Keratinocyte (primary cell): ENCODE data around the gene UBAC2. TPM values are rescaled to one million over a fixed set of nuclear protein-coding genes. Genes with fewer than 3 reads are reported as not detected.

Experiments used
- DNase-seq: peaks from one replicate; pipeline ENCODE4 v3.0.0-alpha.2; 2011; ENCODE audit warnings: low read depth, missing footprints, low spot score
- FAIRE-seq: peaks from 2 replicates; lab custom pipeline; 2011; peaks lifted over from hg19 to GRCh38; lab: Jason Lieb, UNC
- H2AFZ ChIP-seq: 2 replicates; pipeline ENCODE4 v1.6.0; 2012; ENCODE audit warnings: low read length, control low read depth, inconsistent platforms; ENCODE audit not compliant: control insufficient read depth
- H3K27ac ChIP-seq: 2 replicates; pipeline ENCODE4 v1.5.1; 2011; ENCODE audit warnings: low read length; ENCODE audit not compliant: control insufficient read depth, insufficient read depth
- H3K27me3 ChIP-seq: 3 replicates; pipeline ENCODE4 v1.6.0; 2011; ENCODE audit warnings: low read length; ENCODE audit not compliant: control insufficient read depth, insufficient read depth; ENCODE audit errors: extremely low read depth
- H3K36me3 ChIP-seq, 2 experiments: 2 replicates in 1 of 2; 3 replicates in 1 of 2; pipeline ENCODE4 v1.5.1; 2011; ENCODE audit warnings: low read length in 2 of 2, mild to moderate bottlenecking in 1 of 2; ENCODE audit not compliant: control insufficient read depth in 2 of 2, insufficient read depth in 2 of 2; ENCODE audit errors: extremely low read depth in 1 of 2
- H3K4me1 ChIP-seq: 3 replicates; pipeline ENCODE4 v1.5.1; 2011; ENCODE audit warnings: low read length; ENCODE audit not compliant: control insufficient read depth, insufficient read depth; ENCODE audit errors: extremely low read depth
- H3K4me2 ChIP-seq: 3 replicates; pipeline ENCODE4 v1.6.0; 2011; ENCODE audit warnings: low read depth, low read length; ENCODE audit not compliant: control insufficient read depth, insufficient read depth; ENCODE audit errors: extremely low read depth
- H3K4me3 ChIP-seq, 3 experiments: fragments of 200-600 bp in 1 of 3; sonication (generic) in 1 of 3; 2 replicates in 2 of 3; 3 replicates in 1 of 3; pipeline ENCODE4 v1.5.1; 2011 to 2016; ENCODE audit warnings: low read length in 3 of 3, mild to moderate bottlenecking in 3 of 3, control low read depth in 2 of 3, inconsistent platforms in 1 of 3, low read depth in 1 of 3, mixed read lengths in 1 of 3, mixed run types in 1 of 3, moderate library complexity in 1 of 3; ENCODE audit not compliant: control insufficient read depth in 2 of 3, insufficient read depth in 2 of 3; ENCODE audit errors: extremely low read depth in 1 of 3
- H3K79me2 ChIP-seq: 2 replicates; pipeline ENCODE4 v1.6.0; 2012; ENCODE audit warnings: low read length; ENCODE audit not compliant: control insufficient read depth, insufficient read depth
- H3K9ac ChIP-seq: 3 replicates; pipeline ENCODE4 v1.6.0; 2011; ENCODE audit warnings: low read length; ENCODE audit not compliant: control insufficient read depth, insufficient read depth; ENCODE audit errors: extremely low read depth
- H3K9me1 ChIP-seq: 3 replicates; pipeline ENCODE4 v1.6.0; 2011; ENCODE audit warnings: low read length; ENCODE audit not compliant: control insufficient read depth, insufficient read depth; ENCODE audit errors: extremely low read depth
- H3K9me3 ChIP-seq: 2 replicates; pipeline ENCODE4 v1.5.1; 2012; ENCODE audit warnings: low read depth, low read length; ENCODE audit not compliant: control insufficient read depth
- H4K20me1 ChIP-seq: 3 replicates; pipeline ENCODE4 v1.6.0; 2011; ENCODE audit warnings: low read length; ENCODE audit not compliant: control insufficient read depth, insufficient read depth; ENCODE audit errors: extremely low read depth
- CTCF ChIP-seq, 3 experiments: IDR thresholded peaks in 1 of 3; conservative IDR thresholded peaks in 1 of 3; optimal IDR thresholded peaks in 1 of 3; 2 replicates in 2 of 3; 3 replicates in 1 of 3; pipeline versions ENCODE3 to v1.5.1; 2011; ENCODE audit warnings: low read length in 3 of 3, mild to moderate bottlenecking in 3 of 3, moderate library complexity in 2 of 3, control low read depth in 1 of 3, inconsistent platforms in 1 of 3; ENCODE audit not compliant: insufficient read depth in 2 of 3; ENCODE audit errors: extremely low read depth in 1 of 3
- EZH2 ChIP-seq: IDR thresholded peaks from one replicate; pipeline ENCODE4 v1.6.1; 2012; ENCODE audit warnings: inconsistent platforms, mild to moderate bottlenecking, low read length, moderate library complexity
- dilution Hi-C: fragments of 300-500 bp; cut with MboI; formaldehyde crosslinking; loops from one replicate; pipeline ENCODE4 v1.7.0; 2020; ENCODE audit warnings: low sequenced_read_pairs; ENCODE audit not compliant: extremely low pct_ligation_motif_present
- polyA plus RNA-seq, 5 experiments: library from polyadenylated mRNA; depleted of rRNA in 3 of 5; stranded (reverse) in 3 of 5; stranded (forward) in 1 of 5; unstranded in 1 of 5; fragments of >200 nt; gene quantifications; 1 replicate in 1 of 5; 2 replicates in 3 of 5; 3 replicates in 1 of 5; pipeline versions ENCODE4 v1.2.1 to v1.2.3, GENCODE V29; 2011 to 2012; ENCODE audit warnings: missing spikeins in 2 of 5, low read depth in 1 of 5, low replicate concordance in 1 of 5

The UBAC2 gene
- polyA plus RNA-seq, 1 donor (not counting 4 experiments of a cell fraction or from before 2014, with no cell fraction given): 104 TPM

DNA sequence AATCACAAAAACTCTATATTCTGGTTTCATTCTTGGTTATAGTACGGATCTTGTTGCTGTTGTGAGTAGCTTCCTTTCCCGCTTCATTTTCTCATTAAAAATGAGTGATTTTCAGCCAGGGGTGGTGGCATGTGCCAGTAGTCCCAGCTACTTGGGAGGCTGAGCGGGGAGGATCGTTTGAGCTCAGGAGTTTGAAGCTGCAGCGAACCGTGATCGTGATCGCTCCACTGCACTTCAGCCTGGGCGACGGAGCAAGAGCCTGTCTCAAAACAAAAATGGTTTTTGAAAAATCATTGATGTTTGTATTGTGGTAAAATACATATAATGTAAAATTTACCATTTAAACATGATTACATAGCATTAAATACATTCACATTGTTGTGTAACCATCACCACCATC lies 229.0 kb downstream of the UBAC2 start:
- H2AFZ ChIP-seq: no peak overlapping the region
- no peak overlapping the region for H3K9ac ChIP-seq

GRCh38 chr13:99431927-99432608 lies 231.4 kb downstream of the UBAC2 start:
- peaks cover 6% of the 10 kb centered on the region for H3K27me3 ChIP-seq
- DNase-seq (no peak), FAIRE-seq (no peak)
- H3K27ac ChIP-seq: no peak overlapping the region
- H3K9me1 ChIP-seq: no peaks in the 10 kb centered on the region
- H3K4me2 ChIP-seq: no peak overlapping the region
- H2AFZ ChIP-seq: no peak overlapping the region
- no peaks in the 10 kb centered on the region for H3K79me2 ChIP-seq
- dilution Hi-C loops: no loop called here
- no peak overlapping the region for H3K4me3 ChIP-seq
- no peaks in the 10 kb centered on the region for H4K20me1 ChIP-seq
- peaks cover 5% of the 10 kb centered on the region for H3K4me1 ChIP-seq
- no peak overlapping the region for H3K9ac ChIP-seq
- H3K36me3 ChIP-seq: no peaks in the 10 kb centered on the region
- H3K9me3 ChIP-seq: no peaks in the 10 kb centered on the region
- no peak for TF ChIP-seq CTCF (optimal IDR thresholded peaks at IDR 0.05 in 1 of 3, IDR thresholded peaks at IDR 0.05 in 1 of 3, conservative IDR thresholded peaks at IDR 0.05 in 1 of 3; ENCODE audit: extremely low read depth in 1 of 3, insufficient read depth in 2 of 3, low read length in 3 of 3)
- no peak for TF ChIP-seq EZH2

More for the DNA sequence above, 229.0 kb downstream of the UBAC2 start:
- Histone ChIP-seq H3K9me1 (no peaks in the 10 kb centered on the region), H3K4me2 (no peak overlapping the region), H3K27ac (no peak overlapping the region), H3K27me3 (peaks cover 11% of the 10 kb centered on the region), H3K4me1 (peaks cover 5% of the 10 kb centered on the region), H3K4me3 (no peak overlapping the region), H3K36me3 (no peaks in the 10 kb centered on the region), H3K9me3 (no peaks in the 10 kb centered on the region), H3K79me2 (no peaks in the 10 kb centered on the region), H4K20me1 (no peaks in the 10 kb centered on the region)
- no peak for DNase-seq
- FAIRE-seq: no peak
- dilution Hi-C loops: no loop called here
- TF ChIP-seq EZH2: no peak
- no peak for TF ChIP-seq CTCF (optimal IDR thresholded peaks at IDR 0.05 in 1 of 3, IDR thresholded peaks at IDR 0.05 in 1 of 3, conservative IDR thresholded peaks at IDR 0.05 in 1 of 3; ENCODE audit: extremely low read depth in 1 of 3, insufficient read depth in 2 of 3, low read length in 3 of 3)
